Aorta (tissue), 5 donors: ENCODE measurements around the gene SLC35A5. TPM values are rescaled to one million over a fixed set of nuclear protein-coding genes. Genes with fewer than 3 reads are reported as not detected.

Experiments used
- ATAC-seq: fragments of 200-7000 bp; cut with Tn5 transposase; one replicate; pipeline ENCODE4 v1.9.1; 2022; ENCODE audit warnings: moderate library complexity; ENCODE audit not compliant: low FRiP score
- DNase-seq, 2 donors: peaks; one replicate each; pipeline ENCODE4 v3.0.0-alpha.2; 2020
- H3K27ac ChIP-seq, 2 donors: one replicate each; pipeline ENCODE4 v1.5.1; 2013; ENCODE audit warnings: low read length in 2 of 2, mild to moderate bottlenecking in 2 of 2, moderate library complexity in 2 of 2, control low read depth in 1 of 2, inconsistent platforms in 1 of 2, low read depth in 1 of 2
- H3K27me3 ChIP-seq, 2 donors: one replicate each; pipeline ENCODE4 v1.6.1; 2013; ENCODE audit warnings: control low read depth in 1 of 2, low read length in 1 of 2, mild to moderate bottlenecking in 1 of 2, moderate library complexity in 1 of 2; ENCODE audit not compliant: insufficient read depth in 2 of 2, control insufficient read depth in 1 of 2
- H3K36me3 ChIP-seq, 2 donors: one replicate each; pipeline ENCODE4 v1.6.1; 2013; ENCODE audit warnings: control low read depth in 1 of 2, low read length in 1 of 2, mild to moderate bottlenecking in 1 of 2; ENCODE audit not compliant: insufficient read depth in 2 of 2, control insufficient read depth in 1 of 2
- H3K4me1 ChIP-seq, 2 donors: one replicate each; pipeline ENCODE4 v1.6.1; 2013; ENCODE audit warnings: low read length in 2 of 2, control low read depth in 1 of 2, mild to moderate bottlenecking in 1 of 2, moderate library complexity in 1 of 2; ENCODE audit not compliant: insufficient read depth in 2 of 2, control insufficient read depth in 1 of 2
- H3K4me3 ChIP-seq, 2 donors: one replicate each; pipeline ENCODE4 v1.5.1; 2013; ENCODE audit warnings: low read length in 2 of 2, control low read depth in 1 of 2, mild to moderate bottlenecking in 1 of 2
- H3K9me3 ChIP-seq: one replicate; pipeline ENCODE4 v1.6.1; 2013; ENCODE audit warnings: mild to moderate bottlenecking, low read length; ENCODE audit not compliant: control insufficient read depth
- WGBS, 2 donors: extraction: QIAGEN DNeasy Blood & Tissue Kit; methylation state at CpG; one replicate each; pipeline ENCODE4 v1.1.7; 2013; 5-methylcytosine and 5-hydroxymethylcytosine counted together
- intact Hi-C, 2 donors: fragments of 100-400 bp; cut with DNase I; formaldehyde crosslinking; loops; one replicate each; pipeline versions ENCODE4 v1.14.2 to v1.15.0; 2022
- polyA plus RNA-seq, 2 donors: library from polyadenylated mRNA; stranded (reverse); fragments of 200-250 nt; gene quantifications; one replicate each; pipeline ENCODE4 v1.2.3, GENCODE V29; 2013
- total RNA-seq, 2 donors: library from RNA; stranded (reverse); fragmentation: NEBNext Ultra II Directional; extraction: Animal tissue kit (Norgen Biotek cat#: 25700); gene quantifications; one replicate each; pipeline ENCODE4 v1.2.1, GENCODE V29; 2021
- donor health status: healthy with polysubstance abuse.
- donor health status: Bipolar disorder and iron deficiency.
- donor health status: DM: no; HTN: no; CAD: no.
- donor health status: DM: no; HTN: no; CAD: no.
- donor health status: DM: yes; HTN: yes; CAD: no.

The SLC35A5 gene
- total and polyA plus RNA-seq, 4 donors: 10.0 to 30.5 (median 25.4) TPM

DNA sequence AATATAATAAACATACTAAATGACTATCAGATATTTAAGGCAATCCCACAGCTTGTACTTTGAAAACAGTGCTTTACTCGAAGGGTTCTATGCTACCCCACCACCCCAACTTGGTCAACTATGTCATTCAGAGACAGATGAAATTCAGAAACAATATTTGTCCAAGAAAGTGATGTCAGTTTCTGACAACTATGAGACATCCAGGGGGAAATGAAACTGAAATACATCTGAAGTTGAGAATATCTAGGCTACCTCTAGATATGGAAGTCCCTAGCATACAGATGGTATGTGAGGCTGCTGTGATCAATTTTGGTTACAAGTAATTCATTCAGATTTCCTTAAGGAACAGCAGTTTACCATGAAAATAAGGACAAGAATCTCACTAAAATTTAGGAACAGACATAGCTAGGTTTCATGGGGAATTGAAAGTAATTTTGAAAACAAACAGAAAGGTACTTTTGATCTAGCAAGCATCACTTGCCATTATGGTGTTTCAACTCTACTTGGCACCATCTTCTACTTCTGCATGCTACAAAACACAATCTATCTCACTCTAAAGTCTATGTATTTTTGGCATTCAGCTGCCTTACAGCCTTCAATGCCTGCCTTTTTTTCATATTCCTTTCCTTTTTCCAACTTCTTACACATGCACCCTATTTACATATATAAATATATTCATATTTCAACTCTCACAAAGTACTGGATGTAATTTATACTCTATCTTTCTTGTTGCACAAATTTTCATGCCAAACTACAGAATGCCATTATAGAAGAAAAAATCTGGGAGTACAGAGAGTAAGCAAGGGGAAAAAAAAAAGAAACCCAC, 21.8 kb upstream of the SLC35A5 start:
- intact Hi-C loops: no loop called here
- H3K27ac ChIP-seq: no peak overlapping the region
- H3K4me1 ChIP-seq: no peaks in the 10 kb centered on the region
- no peak for ATAC-seq
- WGBS, 2 donors: 89 to 91% methylated on average over 1 of the region's 1 CpG
- H3K9me3 ChIP-seq: no peaks in the 10 kb centered on the region
- peaks cover 0 to 5% of the 10 kb centered on the region in 2 donors for H3K36me3 ChIP-seq
- DNase-seq: no peak
- H3K27me3 ChIP-seq: no peaks in the 10 kb centered on the region
- no peak overlapping the region for H3K4me3 ChIP-seq

DNA sequence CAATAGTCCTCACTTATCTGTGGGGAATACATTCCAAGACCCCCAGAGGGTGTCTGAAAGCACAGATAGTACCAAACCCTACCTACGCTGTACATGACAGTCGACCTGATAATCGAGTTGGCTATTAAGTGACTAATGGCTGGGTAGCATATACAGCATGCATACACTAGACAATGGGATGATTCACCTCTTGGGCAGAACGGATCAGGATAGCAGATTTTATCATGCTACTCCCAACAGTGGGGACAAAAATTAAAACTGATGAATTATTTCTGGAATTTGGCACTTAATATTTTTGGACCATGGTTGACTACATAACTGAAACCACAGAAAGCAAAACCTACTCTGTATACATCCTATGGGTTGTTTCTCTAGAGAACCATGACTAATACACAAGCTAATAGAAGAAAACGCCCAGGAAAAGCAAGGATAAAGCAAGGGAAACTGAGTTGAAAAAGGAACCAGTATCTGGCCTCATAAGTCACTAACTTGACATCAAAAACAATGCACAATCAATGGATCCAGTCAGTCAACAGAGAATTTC, 15.6 kb upstream of the SLC35A5 start:
- no peaks in the 10 kb centered on the region for H3K9me3 ChIP-seq
- intact Hi-C loops: no loop called here
- DNase-seq: no peak
- no peak overlapping the region for H3K4me3 ChIP-seq
- WGBS, 2 donors: 89 to 90% methylated on average over 5 of the region's 5 CpGs
- H3K27me3 ChIP-seq: no peaks in the 10 kb centered on the region
- ATAC-seq: no peak
- H3K4me1 ChIP-seq: no peaks in the 10 kb centered on the region
- H3K36me3 ChIP-seq: peaks cover 2 to 3% of the 10 kb centered on the region in 2 donors
- no peak overlapping the region for H3K27ac ChIP-seq

DNA sequence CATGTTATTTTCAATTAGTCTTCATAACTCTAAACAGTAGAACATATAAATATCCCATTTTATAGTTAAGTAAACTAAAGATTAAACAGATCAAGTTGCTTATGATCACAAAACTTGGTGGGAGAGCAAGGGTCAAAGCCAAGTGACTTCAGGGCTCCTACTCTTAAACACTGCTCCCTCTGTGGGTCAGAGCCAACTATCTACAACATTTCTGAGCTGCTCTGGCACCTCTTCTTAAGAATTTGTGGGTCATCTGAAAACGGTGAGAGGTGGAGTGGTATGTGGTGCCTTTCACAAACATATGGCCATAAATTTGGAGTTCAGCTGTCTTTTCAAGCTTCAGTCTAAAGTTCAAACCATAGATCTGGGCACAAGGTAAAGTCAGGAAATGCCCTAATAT, 11.0 kb upstream of the SLC35A5 start:
- Histone ChIP-seq H3K4me3 (no peak overlapping the region), H3K9me3 (no peaks in the 10 kb centered on the region), H3K4me1 (no peaks in the 10 kb centered on the region), H3K27me3 (no peaks in the 10 kb centered on the region), H3K36me3 (peaks cover 2 to 3% of the 10 kb centered on the region in 2 donors), H3K27ac (no peak overlapping the region)
- ATAC-seq (no peak), DNase-seq (no peak)
- intact Hi-C loops: no loop called here
- 16 to 18% methylated on average over 1 of the region's 1 CpG for WGBS, 2 donors

DNA sequence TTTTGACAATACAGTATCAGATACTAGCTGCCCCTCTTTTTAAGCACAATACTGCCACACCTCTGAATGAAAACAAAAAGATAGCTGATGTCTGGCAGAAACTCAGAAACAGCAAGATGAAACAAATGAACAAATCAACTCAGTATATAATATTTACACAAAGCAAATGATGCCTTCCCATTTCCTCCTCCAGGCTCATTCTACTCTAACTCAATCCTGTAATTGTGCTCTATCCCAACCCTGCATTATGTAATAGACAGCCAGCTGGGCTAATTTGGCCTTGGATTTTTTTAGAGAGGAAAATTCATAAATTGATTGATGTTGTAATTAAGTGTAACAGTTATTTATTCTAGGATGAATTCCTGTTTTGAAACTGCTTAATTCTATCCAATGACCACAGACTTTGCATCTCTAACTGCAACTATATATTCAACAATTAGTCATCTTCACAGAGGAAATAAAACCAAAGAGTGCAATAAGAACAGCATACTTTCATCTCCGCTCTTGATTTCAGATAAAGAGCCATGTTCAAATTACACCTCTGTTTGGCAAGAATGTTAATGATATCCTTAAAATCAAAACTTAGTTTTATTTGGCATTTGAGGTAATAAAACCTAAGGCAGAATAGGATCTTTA, 6.2 kb upstream of the SLC35A5 start:
- H3K9me3 ChIP-seq: no peaks in the 10 kb centered on the region
- no peak overlapping the region for H3K27ac ChIP-seq
- peaks cover 0 to 3% of the 10 kb centered on the region in 2 donors for H3K36me3 ChIP-seq
- intact Hi-C loops: no loop called here
- DNase-seq (no peak), ATAC-seq (no peak)
- H3K4me1 ChIP-seq: peaks cover 0 to 1% of the 10 kb centered on the region in 2 donors
- WGBS, 2 donors: 92 to 95% methylated on average over 1 of the region's 1 CpG
- no peak overlapping the region for H3K4me3 ChIP-seq
- no peaks in the 10 kb centered on the region for H3K27me3 ChIP-seq

DNA sequence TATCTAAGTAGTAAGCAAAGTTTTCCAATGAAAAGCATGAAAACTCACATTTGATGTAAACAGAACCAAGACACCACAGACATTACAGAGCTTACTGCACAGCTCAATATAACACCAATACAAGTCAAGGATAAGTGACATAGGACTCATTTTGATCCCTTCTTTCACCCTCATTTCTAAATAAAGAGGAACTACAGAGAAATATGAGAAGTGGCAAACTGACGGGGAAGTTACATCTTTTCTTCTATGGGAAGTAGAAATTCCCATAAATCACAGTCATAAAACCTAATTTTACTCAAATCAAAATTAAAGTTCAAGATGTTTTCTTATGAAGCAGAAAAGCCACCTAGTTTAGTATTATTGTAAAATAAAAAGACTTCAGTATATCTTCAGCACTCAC, 3.9 kb upstream of the SLC35A5 start:
- no peak for ATAC-seq
- 57 to 84% methylated on average over 1 of the region's 1 CpG for WGBS, 2 donors
- Histone ChIP-seq H3K27me3 (no peaks in the 10 kb centered on the region), H3K36me3 (no peaks in the 10 kb centered on the region), H3K4me3 (no peak overlapping the region), H3K27ac (no peak overlapping the region), H3K4me1 (peaks cover 0 to 1% of the 10 kb centered on the region in 2 donors), H3K9me3 (no peaks in the 10 kb centered on the region)
- no peak for DNase-seq
- intact Hi-C loops: no loop called here

DNA sequence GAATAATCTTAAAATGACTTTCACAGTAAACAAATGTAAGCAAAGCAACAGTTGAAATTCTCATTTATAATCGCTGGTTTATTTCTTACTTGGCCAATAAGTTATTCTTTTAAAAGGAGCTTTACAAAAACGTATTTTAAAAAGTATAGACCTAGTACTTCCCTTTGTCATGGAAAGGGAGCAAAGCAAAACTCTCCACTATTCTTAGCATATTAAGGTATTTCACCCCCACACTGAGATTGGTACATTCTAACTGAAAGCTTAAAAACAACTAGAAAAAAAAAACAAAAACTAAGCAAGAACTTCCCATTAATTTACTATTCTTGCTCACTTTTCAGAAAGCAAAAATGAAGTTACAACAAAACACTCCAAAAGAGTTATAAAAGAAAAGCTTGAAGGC, 1.5 kb upstream of the SLC35A5 start:
- 20 to 24% methylated on average over 2 of the region's 2 CpGs for WGBS, 2 donors
- H3K27me3 ChIP-seq: no peaks in the 10 kb centered on the region
- H3K4me3 ChIP-seq: peak overlapping the region; percentile 85 to 87
- peaks cover 0 to 1% of the 10 kb centered on the region in 2 donors for H3K4me1 ChIP-seq
- no peaks in the 10 kb centered on the region for H3K9me3 ChIP-seq
- intact Hi-C loops: loop anchor here in 1 of 2 donors (5.0 kb wide), 1 partner anchor 82 kb away; the partner anchor contains the start of gene CCDC80
- DNase-seq: no peak
- ATAC-seq: no peak
- H3K27ac ChIP-seq: peak overlapping the region in 1 of 2 donors; percentile 38
- no peaks in the 10 kb centered on the region for H3K36me3 ChIP-seq

DNA sequence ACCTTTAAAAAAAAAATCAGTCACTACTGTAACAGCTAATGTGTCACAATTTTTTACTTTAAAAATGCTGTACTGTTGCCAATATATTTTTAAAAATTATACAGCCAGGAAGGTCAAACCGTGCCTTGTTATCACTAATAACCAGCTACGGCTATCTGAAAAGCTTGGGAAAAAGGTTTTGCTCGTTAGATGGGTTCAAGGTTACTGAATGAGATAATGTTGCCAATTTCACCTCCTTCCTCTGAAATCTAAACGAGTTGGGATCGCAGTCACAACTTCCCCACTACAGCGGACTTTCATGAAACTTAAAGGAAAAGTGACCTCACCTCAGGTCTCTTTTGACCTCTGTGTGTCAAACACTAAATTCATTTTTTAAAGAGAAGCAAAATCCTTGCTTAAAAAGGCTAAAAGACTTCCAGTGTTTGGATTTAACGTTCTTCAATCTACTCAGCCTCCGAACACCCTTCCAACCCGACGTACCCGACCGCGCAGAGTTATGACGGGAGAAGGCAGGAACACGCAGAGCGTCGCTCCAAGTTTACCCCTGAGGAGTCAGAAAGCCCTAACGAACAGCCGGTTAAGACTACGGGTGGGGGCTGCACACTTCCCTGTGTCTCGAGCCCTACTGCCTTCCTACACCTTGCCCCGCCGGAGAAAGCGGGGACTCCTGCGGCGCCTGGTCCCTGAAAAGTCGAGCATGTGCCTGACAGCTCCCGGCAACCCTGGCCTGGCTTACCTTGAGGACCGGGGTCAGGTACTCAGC, 943 bp upstream of the SLC35A5 start:
- 0% methylated on average over 29 of the region's 29 CpGs for WGBS, 2 donors
- Histone ChIP-seq H3K9me3 (no peaks in the 10 kb centered on the region), H3K27me3 (no peaks in the 10 kb centered on the region), H3K27ac (peak overlapping the region; percentile 61 to 73), H3K4me3 (peak overlapping the region; percentile 85 to 87), H3K36me3 (no peaks in the 10 kb centered on the region), H3K4me1 (peaks cover 0 to 1% of the 10 kb centered on the region in 2 donors)
- DNase-seq: peak; percentile 88 to 91
- ATAC-seq: peak; percentile 56
- intact Hi-C loops: loop anchor here in 1 of 2 donors (5.0 kb wide), 1 partner anchor 81 kb away; the partner anchor contains the start of gene CCDC80

DNA sequence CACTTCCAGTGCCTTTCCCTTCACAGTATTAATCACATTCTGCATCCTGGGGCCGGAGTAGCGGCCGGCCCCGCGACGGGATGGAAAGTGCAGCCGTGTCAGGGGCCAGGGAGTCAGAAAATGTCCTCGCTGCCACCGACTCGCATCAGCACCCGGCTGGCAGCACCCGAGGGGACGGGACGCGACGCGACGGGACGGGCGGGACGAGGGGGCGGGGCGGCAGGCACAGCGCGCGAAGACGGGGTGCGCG, 436 bp upstream of the SLC35A5 start:
- 0 to 1% methylated on average over 29 of the region's 29 CpGs for whole genome bisulfite sequencing, 2 donors
- H3K4me1 ChIP-seq: peaks cover 0 to 1% of the 10 kb centered on the region in 2 donors
- H3K36me3 ChIP-seq: no peaks in the 10 kb centered on the region
- DNase-seq (no peak), ATAC-seq (peak; percentile 89)
- H3K4me3 ChIP-seq: peak overlapping the region; percentile 85 to 87
- peak overlapping the region; percentile 61 to 73 for H3K27ac ChIP-seq
- H3K9me3 ChIP-seq: no peaks in the 10 kb centered on the region
- intact Hi-C loops: loop anchor here in 1 of 2 donors (5.0 kb wide), 1 partner anchor 81 kb away; the partner anchor contains the start of gene CCDC80
- H3K27me3 ChIP-seq: no peaks in the 10 kb centered on the region
